ENCODE results near the gene GDF11. TPM values are rescaled to one million over a fixed set of nuclear protein-coding genes. Genes with fewer than 3 reads are reported as not detected.

GDF11 gene
- total RNA-seq = 10.0 TPM

DNA sequence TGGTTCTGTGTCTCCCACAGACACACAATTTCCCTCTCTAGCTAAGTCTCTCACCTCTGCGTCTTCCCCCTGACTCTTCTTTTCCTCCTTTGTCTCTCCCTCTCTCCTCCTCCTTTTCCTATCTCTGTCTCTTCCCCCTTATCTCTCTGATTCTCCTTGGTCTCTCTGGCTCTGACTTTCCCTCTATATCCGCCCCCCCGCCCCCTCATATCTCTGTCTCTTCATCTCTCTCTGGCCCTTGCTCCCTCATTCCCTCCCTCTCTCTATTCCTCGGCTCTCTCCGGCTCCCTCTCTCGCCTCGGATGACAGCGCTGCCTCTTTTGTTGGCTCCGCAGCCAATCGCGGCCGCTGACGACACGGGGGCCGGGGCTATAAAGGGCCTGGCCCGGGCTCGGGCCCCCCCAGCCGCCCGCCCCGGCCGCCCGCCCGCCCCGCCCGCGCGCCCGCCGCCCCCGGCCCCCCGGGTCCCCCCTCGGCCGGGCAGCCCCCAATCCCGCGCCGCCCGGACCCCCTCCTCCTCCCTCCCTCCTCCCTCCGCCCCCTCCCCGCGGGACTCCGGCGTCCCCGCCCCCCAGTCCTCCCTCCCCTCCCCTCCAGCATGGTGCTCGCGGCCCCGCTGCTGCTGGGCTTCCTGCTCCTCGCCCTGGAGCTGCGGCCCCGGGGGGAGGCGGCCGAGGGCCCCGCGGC is at the start of gene GDF11:
Gene GDF11 (plus strand): TSS at position 404 of the 687 bp plus-strand sequence. CDS start 195 bp downstream, at position 599.
- intact Hi-C loops (cut with DNase I) = loop anchor here (5.0 kb wide), 1 partner anchor 194 kb away; no protein-coding TSS in a partner anchor
- ATAC-seq (peak; percentile 77), DNase-seq (ENCODE audit: low spot score) (peak; percentile 89)

DNA sequence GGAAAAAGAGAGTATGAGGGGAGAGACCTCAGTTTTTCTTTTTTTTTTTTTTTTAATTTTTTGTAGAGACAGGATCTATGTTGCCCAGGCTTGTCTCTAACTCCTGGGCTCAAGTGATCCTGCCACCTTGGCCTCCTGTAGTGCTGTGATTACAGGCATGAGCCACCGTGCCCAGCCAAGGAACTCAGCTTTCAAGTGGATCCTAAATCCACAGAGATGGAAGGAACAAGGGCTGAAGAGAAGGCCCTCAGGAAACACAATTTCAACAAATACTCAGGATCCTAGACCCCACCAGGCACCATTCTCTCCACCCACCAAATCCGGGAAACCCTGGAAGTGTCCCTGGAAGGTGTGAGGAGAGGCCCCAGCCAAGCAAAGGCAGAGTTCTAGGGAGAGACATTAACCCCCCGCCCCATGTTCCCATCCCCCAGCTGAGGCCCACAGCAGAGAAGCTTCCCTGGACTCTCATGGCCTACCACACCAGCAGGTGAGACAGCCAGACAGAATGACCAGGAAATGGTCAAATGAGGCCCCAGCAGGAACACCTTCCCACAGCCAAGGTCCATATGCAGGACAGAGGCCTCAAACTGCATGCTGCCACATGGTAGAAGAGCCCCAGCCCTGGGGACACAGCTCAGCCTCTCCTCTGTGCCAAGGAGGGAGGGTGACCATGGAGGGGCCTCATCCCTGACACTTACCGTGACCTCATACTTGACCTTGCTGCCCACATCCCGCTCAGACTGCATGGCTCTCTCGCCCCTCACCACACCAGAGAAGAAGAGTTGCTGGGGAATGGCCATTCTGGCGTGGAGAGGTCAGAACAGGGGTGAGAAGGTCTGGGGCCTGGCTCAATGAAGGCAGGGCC is 49.4 kb upstream of the GDF11 start:
- intact Hi-C loops (cut with DNase I) = no loop called here
- peak; percentile 25 for DNase-seq (ENCODE audit: low spot score)
- ATAC-seq = no peak

GRCh38 chr12:55694188-55694515 is 48.8 kb upstream of the GDF11 start:
- intact Hi-C loops (cut with DNase I) = no loop called here
- ATAC-seq (no peak), DNase-seq (ENCODE audit: low spot score) (peak; percentile 49)

GRCh38 chr12:55694651-55695050 is 48.3 kb upstream of the GDF11 start:
- intact Hi-C loops (cut with DNase I) = no loop called here
- no peak for ATAC-seq
- peak; percentile 33 for DNase-seq (ENCODE audit: low spot score)

- no peak for ATAC-seq
- peak; percentile 48 for DNase-seq (ENCODE audit: low spot score)
- intact Hi-C loops (cut with DNase I) = no loop called here
These were observed 47.6 kb upstream of the GDF11 start for GRCh38 chr12:55695349-55695748.

DNA sequence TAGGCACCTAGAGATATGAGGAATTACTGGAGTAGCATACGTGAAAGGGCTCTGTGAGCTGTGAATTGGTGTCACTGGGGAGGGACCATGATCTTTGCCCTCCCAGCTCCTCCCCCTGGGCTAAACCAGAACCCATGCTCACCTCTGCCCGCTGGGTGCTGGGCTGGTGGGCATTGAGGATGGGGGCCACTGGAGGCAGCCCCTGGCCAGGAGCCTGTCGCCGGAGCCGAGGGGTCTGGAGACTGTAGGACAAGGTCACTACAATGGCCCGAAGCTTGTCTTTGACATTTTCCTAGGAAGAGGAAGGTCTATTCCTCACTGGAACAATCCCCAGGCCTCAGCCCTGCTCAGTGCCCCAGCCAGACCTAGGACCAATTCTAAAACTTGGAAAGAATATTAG is 46.8 kb upstream of the GDF11 start:
- intact Hi-C loops (cut with DNase I) = no loop called here
- DNase-seq (ENCODE audit: low spot score) = peak; percentile 28
- no peak for ATAC-seq

DNA sequence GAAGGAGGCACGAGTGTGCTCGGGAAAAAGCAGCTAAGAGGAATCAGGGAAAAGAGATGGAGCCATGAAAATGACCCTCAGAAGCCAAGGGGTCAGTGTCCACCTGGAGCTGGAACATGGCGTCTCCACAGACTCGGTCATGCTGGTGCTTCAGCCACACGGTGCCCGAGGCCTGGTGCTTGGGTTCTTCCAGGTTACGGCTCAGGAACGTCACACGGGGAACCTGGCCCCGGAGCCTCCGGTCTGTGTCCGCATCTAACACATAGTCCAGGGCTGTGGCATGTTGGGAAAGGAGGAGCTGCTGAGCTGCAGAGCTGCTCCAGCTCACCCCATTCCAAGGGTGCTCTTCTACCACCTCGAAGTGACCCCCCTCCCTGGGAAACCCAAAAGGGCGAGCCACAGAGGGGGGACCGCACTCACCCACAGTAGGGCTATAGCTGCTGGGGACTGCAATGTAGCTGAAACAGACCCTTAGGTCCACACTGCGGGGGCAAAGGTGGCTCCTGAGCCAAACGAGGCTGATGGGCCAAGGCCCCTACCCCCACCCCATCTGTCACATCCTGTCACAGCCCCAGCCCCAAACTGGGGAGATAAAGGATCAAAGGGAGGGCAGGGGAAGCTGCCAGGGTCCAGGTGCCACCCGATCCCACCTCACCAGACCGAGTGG is 46.0 kb upstream of the GDF11 start:
- DNase-seq (ENCODE audit: low spot score) = peak; percentile 49
- intact Hi-C loops (cut with DNase I) = no loop called here

GRCh38 chr12:55697686-55698085 is 45.2 kb upstream of the GDF11 start:
- intact Hi-C loops (cut with DNase I) = no loop called here
- DNase-seq (ENCODE audit: low spot score) = peak; percentile 26
- ATAC-seq = no peak

More for the DNA sequence above, 46.0 kb upstream of the GDF11 start:
- ATAC-seq = no peak

DNA sequence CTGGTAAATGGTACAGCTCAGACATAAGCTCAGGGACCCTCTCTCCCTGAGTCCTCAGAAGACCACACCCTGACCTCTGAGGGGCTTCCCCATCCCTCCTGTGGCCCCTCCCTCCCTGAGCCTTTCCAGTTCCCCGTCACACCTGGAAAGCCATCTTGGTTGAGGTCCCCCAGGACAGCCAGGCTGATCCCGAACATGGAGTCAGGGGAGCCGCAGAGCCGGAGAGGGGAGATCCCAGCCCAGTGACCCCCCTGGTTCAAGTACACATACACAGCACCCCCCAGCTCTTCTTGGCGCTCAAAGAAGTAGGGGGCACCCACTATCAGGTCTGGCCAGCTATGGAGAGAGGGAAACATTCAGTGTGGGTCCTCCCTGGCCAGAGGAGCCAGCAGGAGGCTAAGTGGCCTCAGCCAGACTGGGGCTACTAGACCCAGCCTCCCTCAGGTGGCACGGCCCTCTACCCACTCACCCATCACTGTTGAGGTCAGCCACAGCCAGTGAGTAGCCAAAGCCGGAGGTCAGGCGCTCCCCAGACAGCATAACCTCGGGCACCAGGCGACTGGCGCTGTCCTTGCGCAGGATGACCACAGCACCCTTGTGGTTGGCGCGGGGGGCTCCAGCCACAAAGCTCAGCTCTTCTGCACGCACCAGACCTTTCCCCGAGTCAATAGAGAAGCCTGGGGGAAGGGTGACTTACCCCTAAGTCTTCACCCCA is 44.5 kb upstream of the GDF11 start:
- intact Hi-C loops (cut with DNase I) = no loop called here
- ATAC-seq (no peak), DNase-seq (ENCODE audit: low spot score) (peak; percentile 51)

GRCh38 chr12:55698965-55699364 is 44.0 kb upstream of the GDF11 start:
- ATAC-seq = no peak
- intact Hi-C loops (cut with DNase I) = no loop called here
- peak; percentile 43 for DNase-seq (ENCODE audit: low spot score)

DNA sequence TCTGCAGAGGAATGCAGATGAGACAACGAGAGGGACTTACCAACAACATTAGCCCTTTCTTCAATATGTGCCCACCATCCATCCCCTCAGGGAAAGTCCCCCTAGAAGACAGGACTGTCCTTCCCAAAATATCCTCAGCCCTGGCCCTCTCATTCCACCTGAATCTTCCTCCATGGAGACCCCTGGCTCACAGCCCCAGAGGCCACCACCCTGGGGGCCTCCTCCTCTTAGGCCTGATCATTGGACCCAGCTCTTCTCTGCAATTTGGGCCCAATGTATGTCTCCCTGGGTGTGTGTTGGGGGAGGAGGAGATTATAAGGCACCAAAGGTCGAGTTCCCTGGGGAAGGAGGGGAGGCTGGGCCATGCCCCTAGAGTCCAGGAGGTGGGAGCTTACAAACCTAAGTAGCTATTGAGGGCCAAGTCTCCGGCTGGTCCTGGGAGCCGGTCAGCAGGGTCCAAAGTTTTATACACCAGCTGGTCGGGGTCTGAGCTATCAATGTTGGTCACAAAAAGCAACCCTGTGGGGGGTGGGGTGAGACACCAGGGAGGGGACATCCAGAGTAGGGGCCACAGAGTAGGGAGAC is 43.4 kb upstream of the GDF11 start:
- DNase-seq (ENCODE audit: low spot score) (peak; percentile 42), ATAC-seq (no peak)
- intact Hi-C loops (cut with DNase I) = no loop called here

DNA sequence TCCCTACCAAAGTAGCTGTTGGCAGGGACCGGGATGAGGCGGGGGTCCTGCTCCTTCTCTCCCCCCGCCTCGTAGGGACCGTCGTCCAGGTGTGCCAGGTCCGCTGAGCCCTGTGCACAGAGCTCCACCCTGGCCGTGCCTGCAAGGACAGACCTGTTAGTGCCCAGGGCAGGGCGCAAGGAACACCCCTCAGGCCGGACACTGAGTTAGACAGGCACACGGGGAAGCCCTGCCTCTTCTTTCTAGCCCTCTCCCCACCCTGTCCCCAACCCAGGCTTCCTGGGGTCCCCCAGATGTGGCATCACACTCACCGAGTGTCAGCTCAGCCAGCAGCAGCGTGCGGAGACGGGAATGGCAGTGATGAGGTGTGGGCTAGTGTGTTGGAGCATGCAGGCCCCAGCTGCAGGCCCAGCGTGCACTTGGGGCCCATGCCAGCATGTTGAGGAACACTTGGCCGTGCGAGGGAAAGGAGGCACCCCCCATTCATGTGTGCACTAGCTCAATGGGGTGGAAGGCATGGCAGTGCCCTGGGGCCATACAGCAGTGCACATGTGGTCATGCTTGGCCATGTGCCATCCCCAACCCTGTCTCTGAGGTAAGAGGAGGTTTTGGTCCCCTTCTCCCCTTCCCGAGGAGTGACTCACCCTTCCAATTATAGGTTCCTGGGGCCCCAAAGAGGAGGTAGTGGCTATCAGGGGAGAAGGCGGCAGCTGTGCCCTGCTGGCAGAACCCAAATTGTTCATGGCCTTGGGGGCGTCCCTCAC is 42.5 kb upstream of the GDF11 start:
- ATAC-seq = no peak
- DNase-seq (ENCODE audit: low spot score) = no peak
- intact Hi-C loops (cut with DNase I) = no loop called here

DNA sequence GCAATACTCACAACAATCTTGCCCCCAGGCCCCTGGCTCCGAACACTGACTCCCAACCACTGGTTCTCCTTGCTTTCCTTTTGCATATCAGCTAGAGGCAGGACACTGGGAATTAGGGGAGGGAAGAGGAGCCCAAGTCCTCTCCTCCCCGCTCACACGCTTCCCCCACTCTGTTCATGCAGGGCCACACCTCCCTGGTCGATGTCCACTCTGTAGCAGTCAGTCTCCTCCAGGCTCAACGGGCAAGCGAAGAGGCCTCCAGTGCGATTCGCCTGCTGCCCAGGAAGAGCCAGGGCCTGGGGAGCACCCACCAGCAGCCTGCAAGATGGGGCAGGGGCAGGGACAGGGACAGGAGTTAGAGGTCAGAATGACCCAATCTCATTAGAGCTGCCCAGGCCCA is 40.1 kb upstream of the GDF11 start:
- DNase-seq (ENCODE audit: low spot score) = no peak
- ATAC-seq = no peak
- intact Hi-C loops (cut with DNase I) = no loop called here

DNA sequence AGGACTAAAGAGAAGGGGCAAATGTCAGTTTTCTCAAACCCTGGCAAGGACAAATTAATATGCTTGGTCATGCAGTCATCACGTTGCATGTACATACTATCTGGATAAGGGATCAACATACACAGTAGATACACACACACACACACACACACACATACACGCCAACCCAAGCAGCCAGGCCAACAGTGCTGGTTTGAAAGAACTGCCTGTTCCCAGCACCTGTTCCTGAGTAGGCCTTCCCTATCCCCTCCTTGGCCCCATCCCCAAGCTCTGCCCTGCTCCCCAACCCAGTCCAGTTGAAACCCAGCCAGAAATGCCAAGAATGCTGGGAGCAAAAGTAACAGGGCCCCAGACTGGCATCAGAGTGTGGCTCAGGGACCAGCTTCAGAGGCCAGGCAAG is 39.6 kb upstream of the GDF11 start:
- ATAC-seq (peak; percentile 33), DNase-seq (ENCODE audit: low spot score) (no peak)
- intact Hi-C loops (cut with DNase I) = no loop called here

GRCh38 chr12:55703901-55704761 is 38.8 kb upstream of the GDF11 start:
- intact Hi-C loops (cut with DNase I) = no loop called here
- no peak for DNase-seq (ENCODE audit: low spot score)

DNA sequence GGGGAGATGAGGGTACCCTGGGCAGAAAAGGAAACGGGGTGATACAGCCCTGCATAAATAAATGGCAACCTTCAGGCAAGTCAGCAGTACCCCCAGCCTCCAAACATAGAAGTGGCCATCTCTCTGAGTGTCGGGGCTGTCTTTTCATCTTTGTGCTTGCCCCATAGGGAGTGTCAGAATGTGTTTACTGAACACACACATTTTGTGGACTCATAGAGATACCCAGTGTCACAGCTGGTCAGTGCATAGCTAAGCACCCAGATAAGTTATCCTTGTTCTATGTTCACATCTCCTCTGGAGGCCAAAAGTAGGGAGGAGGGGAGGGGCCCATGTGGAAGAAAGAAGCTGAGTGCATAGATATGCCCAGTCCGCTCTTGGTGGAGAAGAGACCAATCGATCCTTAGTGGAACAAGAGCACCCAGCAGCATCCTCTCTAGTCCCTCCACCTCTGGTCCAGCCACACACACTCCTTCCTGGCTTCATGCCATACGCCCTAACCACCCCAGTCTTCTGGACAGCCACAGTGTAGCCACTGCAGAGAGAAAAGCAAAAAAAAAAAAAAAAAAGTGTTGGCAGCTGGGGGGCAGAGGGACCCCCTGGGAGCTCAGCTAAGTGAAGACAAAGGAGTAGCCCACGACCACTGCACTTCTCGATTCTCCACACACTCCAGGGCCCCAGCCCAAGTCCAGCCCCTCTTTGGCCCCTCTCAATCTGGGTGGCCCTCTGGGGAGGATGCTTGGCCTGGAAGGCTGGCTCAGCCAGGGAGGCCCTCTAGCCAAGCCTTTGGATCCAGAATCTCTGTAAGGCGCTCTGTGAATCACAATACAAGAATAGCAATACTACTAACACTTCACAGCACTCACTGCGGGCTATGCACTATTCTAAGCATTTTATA is 37.9 kb upstream of the GDF11 start:
- intact Hi-C loops (cut with DNase I) = no loop called here
- ATAC-seq (no peak), DNase-seq (ENCODE audit: low spot score) (no peak)

More at GRCh38 chr12:55703901-55704761, 38.8 kb upstream of the GDF11 start:
- ATAC-seq = peak; percentile 3
